Sigmoid colon (tissue), 7 donors: ENCODE data around the gene ASAP2. TPM values are rescaled to one million over a fixed set of nuclear protein-coding genes. Genes with fewer than 3 reads are reported as not detected.

Experiments used
- DNase-seq: peaks from one replicate; pipeline ENCODE4 v3.0.0-alpha.2; 2019
- H3K27ac ChIP-seq, 4 donors: fragments of 200-600 bp; sonication (generic); one replicate each; pipeline ENCODE4 v1.5.1; 2016 to 2019; ENCODE audit warnings: mild to moderate bottlenecking in 1 of 4
- H3K27me3 ChIP-seq, 3 donors: fragments of 200-600 bp; sonication (generic); one replicate each; pipeline ENCODE4 v1.5.1; 2019; ENCODE audit warnings: mild to moderate bottlenecking in 1 of 3
- H3K36me3 ChIP-seq, 4 donors: fragments of 200-600 bp; sonication (generic); one replicate each; pipeline ENCODE4 v1.5.1; 2016 to 2019
- H3K4me1 ChIP-seq, 4 donors: fragments of 200-600 bp; sonication (generic); one replicate each; pipeline ENCODE4 v1.5.1; 2017 to 2019
- H3K4me3 ChIP-seq, 4 donors: fragments of 200-600 bp; sonication (generic); one replicate each; pipeline ENCODE4 v1.5.1; 2017 to 2019; ENCODE audit warnings: mild to moderate bottlenecking in 2 of 4, moderate library complexity in 1 of 4
- H3K9me3 ChIP-seq, 4 donors: fragments of 200-600 bp in 3 of 4; sonication (generic) in 3 of 4; one replicate each; pipeline versions ENCODE4 v1.5.1 to v1.6.1; 2013 to 2019
- CTCF ChIP-seq, 4 experiments: fragments of 450-650 bp in 3 of 4; fragments of 200-600 bp in 1 of 4; IDR thresholded peaks; one replicate each; pipeline ENCODE4 v1.5.1; 2016 to 2019; ENCODE audit warnings: antibody characterized with exemption in 4 of 4, mild to moderate bottlenecking in 3 of 4, moderate library complexity in 2 of 4
- EP300 ChIP-seq, 4 donors: sonication (generic); formaldehyde crosslinking; IDR thresholded peaks; one replicate each; pipeline ENCODE4 v1.6.1; 2017; ENCODE audit warnings: antibody characterized with exemption in 4 of 4
- POLR2A ChIP-seq, 2 donors: fragments of 450-650 bp; IDR thresholded peaks; one replicate each; pipeline ENCODE4 v1.6.1; 2016; ENCODE audit warnings: antibody characterized with exemption in 2 of 2, mild to moderate bottlenecking in 2 of 2, moderate library complexity in 2 of 2
- POLR2AphosphoS5 ChIP-seq, 4 donors: sonication (generic); formaldehyde crosslinking; IDR thresholded peaks; one replicate each; pipeline ENCODE4 v1.6.1; 2017; ENCODE audit warnings: antibody characterized with exemption in 4 of 4
- WGBS, 2 donors: extraction: QIAGEN DNeasy Blood & Tissue Kit; methylation state at CpG; one replicate each; pipeline ENCODE4 v1.1.7; 2013; 5-methylcytosine and 5-hydroxymethylcytosine counted together
- intact Hi-C: fragments of 100-400 bp; cut with DNase I; formaldehyde crosslinking; loops from one replicate; pipeline ENCODE4 v1.15.1; 2023
- polyA plus RNA-seq, 3 donors: library from polyadenylated mRNA; stranded (reverse); fragments of 200-250 nt; gene quantifications; one replicate each; pipeline ENCODE4 v1.2.3, GENCODE V29; 2013
- total RNA-seq, 4 donors: library from RNA; depleted of rRNA; stranded (reverse); fragments of >200 nt; gene quantifications; one replicate each; pipeline ENCODE4 v1.1.0, GENCODE V29; 2016
- donor health status: healthy with polysubstance abuse.
- donor health status: Bipolar disorder and iron deficiency.
- donor health status: healthy.

ASAP2 gene
- total and polyA plus RNA-seq, 7 donors, result 15.1 to 56.5 (median 25.8) TPM

GRCh38 chr2:9370746-9371145 is 164.1 kb downstream of the ASAP2 start:
- H3K36me3 ChIP-seq, result peaks cover 6 to 84% (median 14%) of the 10 kb centered on the region in 4 donors
- TF ChIP-seq POLR2A (IDR thresholded peaks at IDR 0.05), result no peak
- TF ChIP-seq CTCF (IDR thresholded peaks at IDR 0.05), result no peak
- no peak for TF ChIP-seq POLR2AphosphoS5 (IDR thresholded peaks at IDR 0.05)
- no peak for TF ChIP-seq EP300 (IDR thresholded peaks at IDR 0.05)
- H3K4me3 ChIP-seq, result no peak overlapping the region
- no peaks in the 10 kb centered on the region for H3K9me3 ChIP-seq
- intact Hi-C loops, result loop anchor here (2.0 kb wide), 1 partner anchor 228 kb away; no protein-coding TSS in a partner anchor
- no peaks in the 10 kb centered on the region for H3K27me3 ChIP-seq
- no peaks in the 10 kb centered on the region for H3K4me1 ChIP-seq
- no peak overlapping the region for H3K27ac ChIP-seq
- WGBS, 2 donors, result 91 to 93% methylated on average over 11 of the region's 11 CpGs
- no peak for DNase-seq

GRCh38 chr2:9373047-9373446 is 166.4 kb downstream of the ASAP2 start:
- intact Hi-C loops, result no loop called here
- Histone ChIP-seq H3K4me3 (no peak overlapping the region), H3K4me1 (peaks cover 0 to 10% (median 3%) of the 10 kb centered on the region in 4 donors), H3K27ac (no peak overlapping the region), H3K27me3 (no peaks in the 10 kb centered on the region), H3K36me3 (peaks cover 0 to 75% (median 10%) of the 10 kb centered on the region in 4 donors), H3K9me3 (no peaks in the 10 kb centered on the region)
- WGBS, 2 donors, result 86 to 94% methylated on average over 17 of the region's 17 CpGs
- DNase-seq, result no peak
- TF ChIP-seq POLR2A (IDR thresholded peaks at IDR 0.05), result no peak
- TF ChIP-seq POLR2AphosphoS5 (IDR thresholded peaks at IDR 0.05), result no peak
- TF ChIP-seq CTCF (IDR thresholded peaks at IDR 0.05), result no peak
- no peak for TF ChIP-seq EP300 (IDR thresholded peaks at IDR 0.05)

GRCh38 chr2:9373476-9373875 is 166.9 kb downstream of the ASAP2 start:
- intact Hi-C loops, result no loop called here

GRCh38 chr2:9374071-9374730 is 167.6 kb downstream of the ASAP2 start:
- intact Hi-C loops, result no loop called here
- TF ChIP-seq CTCF (IDR thresholded peaks at IDR 0.05) (no peak), EP300 (IDR thresholded peaks at IDR 0.05) (no peak), POLR2AphosphoS5 (IDR thresholded peaks at IDR 0.05) (no peak), POLR2A (IDR thresholded peaks at IDR 0.05) (no peak)
- Histone ChIP-seq H3K4me1 (peaks cover 0 to 19% (median 11%) of the 10 kb centered on the region in 4 donors), H3K27ac (no peak overlapping the region), H3K9me3 (no peaks in the 10 kb centered on the region), H3K36me3 (peaks cover 0 to 71% (median 7%) of the 10 kb centered on the region in 4 donors), H3K27me3 (no peaks in the 10 kb centered on the region), H3K4me3 (no peak overlapping the region)
- DNase-seq, result no peak
- WGBS, 2 donors, result 95 to 96% methylated on average over 18 of the region's 18 CpGs

More at GRCh38 chr2:9373476-9373875, 166.9 kb downstream of the ASAP2 start:
- Histone ChIP-seq H3K36me3 (peaks cover 0 to 72% (median 9%) of the 10 kb centered on the region in 4 donors), H3K4me3 (no peak overlapping the region), H3K27me3 (no peaks in the 10 kb centered on the region), H3K27ac (no peak overlapping the region), H3K9me3 (no peaks in the 10 kb centered on the region), H3K4me1 (peaks cover 0 to 12% (median 7%) of the 10 kb centered on the region in 4 donors)
- TF ChIP-seq POLR2A (IDR thresholded peaks at IDR 0.05), result no peak
- TF ChIP-seq EP300 (IDR thresholded peaks at IDR 0.05), result no peak
- no peak for TF ChIP-seq POLR2AphosphoS5 (IDR thresholded peaks at IDR 0.05)
- TF ChIP-seq CTCF (IDR thresholded peaks at IDR 0.05), result no peak
- 90 to 94% methylated on average over 6 of the region's 6 CpGs for WGBS, 2 donors
- DNase-seq, result no peak
